ENCODE data around the gene SLC36A2.

GRCh38 chr5:151285683-151286082 is 61.7 kb downstream of the SLC36A2 start:
- TF ChIP-seq EZH2 (IDR thresholded peaks at IDR 0.05) (no peak), POLR2AphosphoS5 (IDR thresholded peaks at IDR 0.05; ENCODE audit: borderline replicate concordance, low read depth, low read length) (no peak), FOXP2 (optimal IDR thresholded peaks at IDR 0.05; ENCODE audit: control extremely low read depth, extremely low read length, insufficient read depth) (no peak)

Data from SK-N-MC (cell line).